Thyroid gland (tissue), 4 donors: ENCODE data around the gene POLR3E.

Source experiments
- POLR2A ChIP-seq, 2 donors: fragments of 450-650 bp; IDR thresholded peaks; one replicate each; pipeline ENCODE4 v1.6.1; 2017; ENCODE audit warnings: antibody characterized with exemption in 2 of 2, mild to moderate bottlenecking in 2 of 2, moderate library complexity in 1 of 2
- TF ChIP-seq, protein P1 (sequence below), 6 experiments: fragments of 200-600 bp in 3 of 6; fragments of 450-650 bp in 3 of 6; sonication (generic) in 3 of 6; IDR thresholded peaks; one replicate each; pipeline ENCODE4 v1.5.1; 2016 to 2019; ENCODE audit warnings: antibody characterized with exemption in 6 of 6, mild to moderate bottlenecking in 2 of 6, inconsistent platforms in 1 of 6, moderate library complexity in 1 of 6

DNA sequence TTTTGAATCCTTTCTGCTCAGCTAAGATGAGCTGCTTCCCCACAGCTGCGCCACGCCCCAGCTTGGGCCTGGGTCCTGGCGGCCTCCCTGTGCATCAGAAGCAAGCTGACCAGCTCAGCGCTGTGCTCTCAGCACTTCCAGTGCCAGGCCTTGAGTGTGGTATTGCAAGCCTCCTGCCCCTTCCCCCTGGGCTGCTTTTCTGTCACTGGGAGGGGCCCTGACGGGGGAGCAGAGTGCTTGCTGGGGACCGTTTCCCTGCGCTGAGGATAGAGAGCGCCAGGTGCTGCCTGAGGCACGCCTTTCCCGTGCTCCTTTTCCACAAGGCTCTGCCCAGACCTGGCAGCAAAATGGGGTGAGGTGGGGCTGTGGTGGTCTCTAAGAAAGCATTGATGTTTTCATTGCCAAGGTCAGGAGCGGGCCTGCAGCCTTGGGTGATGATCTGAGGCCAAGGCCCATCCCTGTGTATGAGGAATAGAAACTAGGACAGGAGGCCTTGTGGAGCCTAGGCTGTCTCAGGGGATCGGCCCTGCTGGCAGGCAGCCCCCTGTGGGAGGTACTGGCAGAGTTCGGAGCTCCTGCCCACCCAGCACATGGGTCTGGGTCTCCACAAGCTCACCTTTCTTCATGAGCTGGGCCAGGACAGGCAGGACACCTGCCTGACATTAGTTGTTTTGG is 29.7 kb downstream of the POLR3E start:
- TF ChIP-seq, protein P1, sequence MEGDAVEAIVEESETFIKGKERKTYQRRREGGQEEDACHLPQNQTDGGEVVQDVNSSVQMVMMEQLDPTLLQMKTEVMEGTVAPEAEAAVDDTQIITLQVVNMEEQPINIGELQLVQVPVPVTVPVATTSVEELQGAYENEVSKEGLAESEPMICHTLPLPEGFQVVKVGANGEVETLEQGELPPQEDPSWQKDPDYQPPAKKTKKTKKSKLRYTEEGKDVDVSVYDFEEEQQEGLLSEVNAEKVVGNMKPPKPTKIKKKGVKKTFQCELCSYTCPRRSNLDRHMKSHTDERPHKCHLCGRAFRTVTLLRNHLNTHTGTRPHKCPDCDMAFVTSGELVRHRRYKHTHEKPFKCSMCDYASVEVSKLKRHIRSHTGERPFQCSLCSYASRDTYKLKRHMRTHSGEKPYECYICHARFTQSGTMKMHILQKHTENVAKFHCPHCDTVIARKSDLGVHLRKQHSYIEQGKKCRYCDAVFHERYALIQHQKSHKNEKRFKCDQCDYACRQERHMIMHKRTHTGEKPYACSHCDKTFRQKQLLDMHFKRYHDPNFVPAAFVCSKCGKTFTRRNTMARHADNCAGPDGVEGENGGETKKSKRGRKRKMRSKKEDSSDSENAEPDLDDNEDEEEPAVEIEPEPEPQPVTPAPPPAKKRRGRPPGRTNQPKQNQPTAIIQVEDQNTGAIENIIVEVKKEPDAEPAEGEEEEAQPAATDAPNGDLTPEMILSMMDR (IDR thresholded peaks at IDR 0.05), result no peak
- TF ChIP-seq POLR2A (IDR thresholded peaks at IDR 0.05), result no peak
